CD14-positive monocyte (primary cell): Measurements from ENCODE around the gene YTHDC2. TPM values are rescaled to one million over a fixed set of nuclear protein-coding genes. Genes with fewer than 3 reads are reported as not detected.

ENCODE experiments used
- DNase-seq, 3 donors: peaks; one replicate each; pipeline ENCODE4 v3.0.0-alpha.2; 2011 to 2022
- H2AFZ ChIP-seq: 2 replicates; pipeline ENCODE4 v1.6.0; 2012; ENCODE audit warnings: mild to moderate bottlenecking, low read depth, low read length, inconsistent platforms; ENCODE audit not compliant: insufficient read depth, poor library complexity, severe bottlenecking
- H3K27ac ChIP-seq, 2 donors: 1 replicate in 1 of 2; 2 replicates in 1 of 2; pipeline ENCODE4 v1.5.1; 2012 to 2013; ENCODE audit warnings: low read length in 2 of 2, control low read depth in 1 of 2, inconsistent platforms in 1 of 2, low read depth in 1 of 2, mild to moderate bottlenecking in 1 of 2
- H3K27me3 ChIP-seq, 2 donors: one replicate each; pipeline versions ENCODE4 v1.6.0 to v1.6.1; 2011 to 2013; ENCODE audit warnings: low read length in 2 of 2; ENCODE audit not compliant: control insufficient read depth in 2 of 2, insufficient read depth in 2 of 2
- H3K36me3 ChIP-seq, 2 donors: replicated peaks in 1 of 2; 1 replicate in 1 of 2; 2 replicates in 1 of 2; pipeline versions ENCODE4 v1.5.1 to v1.6.1; 2012 to 2013; ENCODE audit warnings: low read length in 2 of 2, control low read depth in 1 of 2, inconsistent platforms in 1 of 2, mild to moderate bottlenecking in 1 of 2; ENCODE audit not compliant: insufficient read depth in 2 of 2, control insufficient read depth in 1 of 2
- H3K4me1 ChIP-seq, 2 donors: 1 replicate in 1 of 2; 2 replicates in 1 of 2; pipeline versions ENCODE4 v1.5.1 to v1.6.1; 2012 to 2013; ENCODE audit warnings: low read length in 2 of 2, control low read depth in 1 of 2, inconsistent platforms in 1 of 2, mild to moderate bottlenecking in 1 of 2, moderate library complexity in 1 of 2; ENCODE audit not compliant: insufficient read depth in 2 of 2, control insufficient read depth in 1 of 2
- H3K4me2 ChIP-seq: replicated peaks from 2 replicates; pipeline ENCODE3; 2012; ENCODE audit warnings: low read length, moderate library complexity, mild to moderate bottlenecking; ENCODE audit not compliant: poor library complexity, severe bottlenecking; ENCODE audit errors: extremely low read depth
- H3K4me3 ChIP-seq, 3 experiments: fragments of 200-600 bp in 1 of 3; sonication (generic) in 1 of 3; replicated peaks in 1 of 3; 1 replicate in 2 of 3; 2 replicates in 1 of 3; pipeline ENCODE4 v1.5.1; 2011 to 2013; ENCODE audit warnings: low read length in 3 of 3, mild to moderate bottlenecking in 3 of 3, control low read depth in 2 of 3, low read depth in 2 of 3, inconsistent platforms in 1 of 3, moderate library complexity in 1 of 3
- H3K79me2 ChIP-seq: 2 replicates; pipeline ENCODE4 v1.6.0; 2012; ENCODE audit warnings: mild to moderate bottlenecking, control low read depth, inconsistent platforms, low read length, moderate library complexity; ENCODE audit not compliant: insufficient read depth
- H3K9ac ChIP-seq: 2 replicates; pipeline ENCODE4 v1.6.0; 2017; ENCODE audit warnings: low read length, mild to moderate bottlenecking; ENCODE audit not compliant: insufficient read depth, poor library complexity, severe bottlenecking
- H3K9me3 ChIP-seq, 2 donors: replicated peaks in 1 of 2; 1 replicate in 1 of 2; 2 replicates in 1 of 2; pipeline versions ENCODE4 v1.5.1 to v1.6.1; 2012 to 2013; ENCODE audit warnings: low read length in 2 of 2, control low read depth in 1 of 2; ENCODE audit not compliant: control insufficient read depth in 1 of 2, insufficient read depth in 1 of 2
- H4K20me1 ChIP-seq: 2 replicates; pipeline ENCODE4 v1.6.0; 2012; ENCODE audit warnings: mild to moderate bottlenecking, low read length, control low read depth, moderate library complexity; ENCODE audit not compliant: insufficient read depth
- H3K27ac Mint-ChIP-seq, 7 donors: one replicate each; pipeline ENCODE4 v1.8.0; 2020; ENCODE audit warnings: mild to moderate bottlenecking in 7 of 7, mixed read lengths in 7 of 7, moderate library complexity in 6 of 7, inconsistent platforms in 2 of 7
- H3K27me3 Mint-ChIP-seq, 3 donors: one replicate each; pipeline ENCODE4 v1.8.0; 2021 to 2022; ENCODE audit warnings: low read depth in 3 of 3, mild to moderate bottlenecking in 3 of 3, mixed read lengths in 3 of 3, moderate library complexity in 3 of 3, inconsistent platforms in 1 of 3
- H3K36me3 Mint-ChIP-seq, 2 donors: one replicate each; pipeline ENCODE4 v1.8.0; 2020; ENCODE audit warnings: mixed read lengths in 2 of 2, inconsistent platforms in 1 of 2, mild to moderate bottlenecking in 1 of 2
- H3K4me1 Mint-ChIP-seq: one replicate; pipeline ENCODE4 v1.8.0; 2020; ENCODE audit warnings: mild to moderate bottlenecking, mixed read lengths
- H3K4me3 Mint-ChIP-seq, 2 donors: one replicate each; pipeline ENCODE4 v1.8.0; 2020; ENCODE audit warnings: mild to moderate bottlenecking in 2 of 2, mixed read lengths in 2 of 2, moderate library complexity in 1 of 2
- H3K9me3 Mint-ChIP-seq, 7 donors: one replicate each; pipeline ENCODE4 v1.8.0; 2020 to 2022; ENCODE audit warnings: mixed read lengths in 7 of 7, mild to moderate bottlenecking in 6 of 7, moderate library complexity in 6 of 7, inconsistent platforms in 2 of 7
- CTCF ChIP-seq: fragments of 200-600 bp; IDR thresholded peaks from one replicate; pipeline ENCODE4 v1.8.0; 2022; ENCODE audit warnings: antibody characterized with exemption, mild to moderate bottlenecking
- WGBS: methylation state at CpG from one replicate; pipeline ENCODE4 v1.1.5; 2013; ENCODE audit warnings: missing lambda C conversion rate; ENCODE audit not compliant: insufficient coverage; 5-methylcytosine and 5-hydroxymethylcytosine counted together
- intact Hi-C, 2 donors: fragments of 100-400 bp; cut with micrococcal nuclease; formaldehyde crosslinking; loops; one replicate each; pipeline versions ENCODE4 v1.15.0 to v1.15.1; 2023
- polyA plus RNA-seq, 3 donors: library from polyadenylated mRNA; depleted of rRNA in 1 of 3; unstranded in 2 of 3; stranded (reverse) in 1 of 3; fragments of 300-500 nt in 2 of 3; fragments of >200 nt in 1 of 3; fragmentation: Illumina TruSeq in 2 of 3; gene quantifications; 1 replicate in 2 of 3; 2 replicates in 1 of 3; pipeline ENCODE4 v1.2.3, GENCODE V29; 2012 to 2021

Gene YTHDC2
- polyA plus RNA-seq, 3 donors, result 5.8 to 10.3 (median 10.3) TPM

- H3K27me3 Mint-ChIP-seq, result no peaks in the 10 kb centered on the region
- Histone ChIP-seq H4K20me1 (no peaks in the 10 kb centered on the region), H3K36me3 (peaks cover 11 to 29% of the 10 kb centered on the region in 2 donors), H3K27me3 (no peaks in the 10 kb centered on the region), H3K4me3 (no peak overlapping the region), H3K9me3 (no peaks in the 10 kb centered on the region), H2AFZ (no peak overlapping the region), H3K4me2 (no peak overlapping the region), H3K9ac (no peak overlapping the region), H3K79me2 (peaks cover 37% of the 10 kb centered on the region), H3K4me1 (peaks cover 15 to 21% of the 10 kb centered on the region in 2 donors), H3K27ac (no peak overlapping the region)
- H3K36me3 Mint-ChIP-seq, result peaks cover 27 to 35% of the 10 kb centered on the region in 2 donors
- intact Hi-C loops, result no loop called here
- WGBS, result no CpG with 5 or more reads among the region's 2 CpGs
- TF ChIP-seq CTCF, result no peak
- no peak overlapping the region for H3K4me3 Mint-ChIP-seq
- DNase-seq, result no peak
- H3K27ac Mint-ChIP-seq, result no peak overlapping the region
- no peaks in the 10 kb centered on the region for H3K9me3 Mint-ChIP-seq
- H3K4me1 Mint-ChIP-seq, result peaks cover 12% of the 10 kb centered on the region
Observed at GRCh38 chr5:113523168-113523567, 9.7 kb downstream of the YTHDC2 start.

- no peak for TF ChIP-seq CTCF
- DNase-seq, result peak; percentile 67 to 74 (median 74)
- Histone ChIP-seq H4K20me1 (no peaks in the 10 kb centered on the region), H3K9ac (no peak overlapping the region), H3K27ac (peak overlapping the region in 1 of 2 donors; percentile 63), H3K36me3 (peaks cover 4 to 24% of the 10 kb centered on the region in 2 donors), H2AFZ (no peak overlapping the region), H3K79me2 (peaks cover 34% of the 10 kb centered on the region), H3K9me3 (no peaks in the 10 kb centered on the region), H3K4me1 (peaks cover 15 to 21% of the 10 kb centered on the region in 2 donors), H3K4me2 (peak overlapping the region; percentile 40), H3K4me3 (peak overlapping the region; percentile 9 to 27 (median 25)), H3K27me3 (no peaks in the 10 kb centered on the region)
- Mint-ChIP-seq H3K27me3 (no peaks in the 10 kb centered on the region), H3K9me3 (peaks cover 0 to 2% (median 0%) of the 10 kb centered on the region in 7 donors), H3K36me3 (peaks cover 22 to 31% of the 10 kb centered on the region in 2 donors), H3K4me1 (peaks cover 12% of the 10 kb centered on the region), H3K4me3 (peak overlapping the region in 1 of 2 donors; percentile 42), H3K27ac (peak overlapping the region in 6 of 7 donors; percentile 54 to 73 (median 68))
- intact Hi-C loops, result no loop called here
- WGBS, result no CpG with 5 or more reads among the region's 2 CpGs
Observed at GRCh38 chr5:113524927-113525326, 11.4 kb downstream of the YTHDC2 start.
